GM23338 (cell line): Measurements from ENCODE around the gene ICOS.
"Not testable (repeated sequence)": the region's sequence is repeated elsewhere in the genome, so short reads cannot be mapped to it uniquely, and the experiment has no call there.

Experiments
- CREB1 ChIP-seq: fragments of 250-450 bp; sonication (Bioruptor Pico); IDR thresholded peaks from 2 replicates; pipeline ENCODE4 v1.5.0; 2020; ENCODE audit warnings: low read depth, mild to moderate bottlenecking, moderate library complexity
- CTCF ChIP-seq, 2 experiments: fragments of 200-600 bp in 1 of 2; sonication (generic) in 1 of 2; conservative IDR thresholded peaks; 2 replicates each; pipeline versions ENCODE4 v1.5.1 to v1.6.1; 2016 to 2017; ENCODE audit warnings: antibody characterized with exemption in 2 of 2, low read depth in 2 of 2, mild to moderate bottlenecking in 2 of 2, moderate library complexity in 1 of 2
- EZH2 ChIP-seq: fragments of 200-600 bp; sonication (generic); IDR thresholded peaks from one replicate; pipeline ENCODE4 v1.8.0; 2017; ENCODE audit warnings: antibody characterized with exemption, mild to moderate bottlenecking, low read depth; ENCODE audit not compliant: unreplicated experiment
- EZH2phosphoT487 ChIP-seq: fragments of 200-600 bp; sonication (generic); IDR thresholded peaks from one replicate; pipeline ENCODE4 v1.8.1; 2018; ENCODE audit warnings: antibody characterized with exemption; ENCODE audit not compliant: unreplicated experiment
- JUNB ChIP-seq: IDR thresholded peaks from one replicate; pipeline ENCODE4 v1.6.1; 2016; ENCODE audit warnings: antibody characterized with exemption; ENCODE audit not compliant: unreplicated experiment
- POLR2AphosphoS5 ChIP-seq: IDR thresholded peaks from 2 replicates; pipeline ENCODE4 v1.6.1; 2016; ENCODE audit warnings: antibody characterized with exemption, low read depth
- REST ChIP-seq: IDR thresholded peaks from one replicate; pipeline ENCODE4 v1.6.1; 2018; ENCODE audit warnings: antibody characterized with exemption; ENCODE audit not compliant: unreplicated experiment
- STAT1 ChIP-seq: IDR thresholded peaks from one replicate; pipeline ENCODE4 v1.6.1; 2016; ENCODE audit warnings: antibody characterized with exemption; ENCODE audit not compliant: unreplicated experiment
- ZNF114 ChIP-seq: fragments of 250-450 bp; sonication (Bioruptor Pico); IDR thresholded peaks from 2 replicates; pipeline ENCODE4 v1.5.0; 2020; ENCODE audit warnings: mild to moderate bottlenecking, moderate library complexity

- TF ChIP-seq CTCF (conservative IDR thresholded peaks at IDR 0.05; ENCODE audit: low read depth in 2 of 2); CREB1 (CRISPR knock-in tag); STAT1; POLR2AphosphoS5; EZH2; REST; JUNB; EZH2phosphoT487; ZNF114 (CRISPR knock-in tag): not testable (repeated sequence)
Measured at GRCh38 chr2:203985978-203986377, 49.4 kb downstream of the ICOS start.
